ENCODE results near the gene IL4I1.

Gene IL4I1

DNA sequence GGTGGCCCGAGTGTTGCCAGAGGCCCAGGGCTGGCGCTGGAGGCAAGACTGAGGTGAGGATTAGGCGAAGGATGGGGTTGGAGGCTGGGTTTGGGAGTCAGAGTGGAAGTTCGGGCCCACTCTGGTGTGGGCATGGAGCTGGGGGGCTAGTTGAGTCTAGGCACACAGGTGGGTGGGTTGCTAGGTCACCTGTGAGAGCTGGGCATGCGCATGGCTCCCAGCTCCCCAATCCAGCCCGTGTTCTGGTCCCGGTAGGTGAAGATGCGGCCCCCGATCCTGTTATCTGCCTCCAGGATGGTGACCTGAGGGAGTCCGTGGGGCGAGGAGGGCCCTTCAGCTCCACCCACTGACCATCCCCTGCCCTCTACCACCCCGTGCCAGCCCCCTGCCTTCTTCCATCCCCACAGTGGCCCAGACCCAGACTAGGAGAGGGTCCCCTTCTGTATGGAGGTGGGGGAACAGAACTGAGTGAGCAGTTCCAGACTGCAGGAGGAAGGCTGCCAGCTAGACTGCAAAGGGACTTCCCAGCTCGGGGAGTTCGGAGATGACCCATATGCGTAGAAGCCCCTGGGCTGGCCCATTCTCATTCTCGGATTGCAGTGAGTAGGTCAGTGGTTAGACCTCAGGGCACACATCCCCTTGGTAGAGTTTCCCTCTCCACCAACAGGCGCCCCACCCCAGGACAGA lies 1.7 kb downstream of the IL4I1 start:
- no peak for DNase-seq

GRCh38 chr19:49894011-49894664 lies 2.5 kb downstream of the IL4I1 start:
- no peak for DNase-seq

DNA sequence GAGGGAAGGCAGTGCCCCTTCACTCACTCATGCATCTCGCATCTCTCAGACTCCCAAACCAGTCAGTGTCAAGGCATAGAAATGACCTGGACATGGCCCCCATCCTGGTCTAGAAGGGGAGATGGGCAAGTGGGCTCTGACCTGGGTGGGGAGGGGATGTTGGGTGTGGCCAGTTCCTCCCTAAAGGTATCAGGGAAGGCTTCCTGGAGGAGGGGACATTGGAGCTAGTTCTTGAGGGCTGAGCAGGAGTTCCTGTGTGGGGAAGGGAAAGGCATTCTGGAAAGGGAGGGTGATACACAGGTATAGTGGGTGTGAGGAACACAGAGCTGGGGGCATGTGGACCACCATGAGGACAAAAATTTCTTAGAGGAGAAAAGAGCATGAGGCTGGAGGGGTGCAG lies 4.0 kb downstream of the IL4I1 start:
- no peak for DNase-seq

GRCh38 chr19:49891393-49891792 lies 5.3 kb downstream of the IL4I1 start:
- no peak for DNase-seq

GRCh38 chr19:49890349-49891311 lies 6.1 kb downstream of the IL4I1 start:
- DNase-seq = peak in 1 of 2 experiments; percentile 20

GRCh38 chr19:49889687-49890348 lies 6.9 kb downstream of the IL4I1 start:
- peak; percentile 10 to 55 for DNase-seq

DNA sequence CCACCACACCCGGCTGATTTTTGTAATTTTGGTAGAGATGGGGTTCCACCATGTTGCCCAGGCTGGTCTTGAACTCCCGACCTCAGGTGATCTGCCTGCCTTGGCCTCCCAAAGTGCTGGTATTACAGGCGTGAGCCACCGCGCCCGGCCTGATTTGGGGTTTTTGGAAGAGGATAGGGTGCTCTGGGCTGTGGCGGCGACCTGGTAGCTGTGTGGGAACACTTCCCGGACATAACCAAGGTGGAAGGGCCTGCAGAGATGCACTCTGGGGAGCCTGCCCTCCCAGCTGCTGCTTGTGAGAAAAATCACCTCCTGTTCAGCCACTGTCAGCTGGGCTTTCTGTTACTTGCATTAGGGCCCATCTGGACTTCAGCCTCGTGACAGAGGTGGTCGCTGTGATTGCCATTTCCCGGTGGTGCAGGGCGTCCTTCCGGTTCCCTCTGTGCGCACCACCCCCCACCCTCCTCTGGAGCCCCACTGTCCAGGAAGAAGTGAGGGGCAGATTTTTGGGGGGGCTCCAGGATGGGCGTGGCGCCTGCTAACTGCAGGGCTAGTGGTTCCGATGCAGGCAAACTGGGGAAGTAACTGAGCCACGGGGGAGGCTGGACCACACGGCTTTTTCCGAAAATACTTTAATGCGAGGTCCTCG lies 7.5 kb downstream of the IL4I1 start:
- DNase-seq = no peak

DNA sequence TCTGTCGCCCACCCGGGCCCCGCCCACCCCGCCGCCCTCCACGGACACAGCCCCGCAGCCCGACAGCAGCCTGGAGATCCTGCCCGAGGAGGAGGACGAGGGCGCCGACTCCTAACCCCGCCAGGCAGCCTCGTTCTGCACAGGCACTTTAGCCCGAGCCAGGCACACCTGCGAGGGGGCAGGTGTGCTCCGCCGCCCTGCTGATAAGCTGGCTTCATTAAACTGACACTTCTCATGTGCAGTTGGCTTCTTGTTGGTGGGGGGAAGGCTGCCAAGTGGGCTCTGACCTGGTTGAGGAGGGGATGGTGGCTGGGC lies 8.2 kb downstream of the IL4I1 start:
- DNase-seq = no peak

DNA sequence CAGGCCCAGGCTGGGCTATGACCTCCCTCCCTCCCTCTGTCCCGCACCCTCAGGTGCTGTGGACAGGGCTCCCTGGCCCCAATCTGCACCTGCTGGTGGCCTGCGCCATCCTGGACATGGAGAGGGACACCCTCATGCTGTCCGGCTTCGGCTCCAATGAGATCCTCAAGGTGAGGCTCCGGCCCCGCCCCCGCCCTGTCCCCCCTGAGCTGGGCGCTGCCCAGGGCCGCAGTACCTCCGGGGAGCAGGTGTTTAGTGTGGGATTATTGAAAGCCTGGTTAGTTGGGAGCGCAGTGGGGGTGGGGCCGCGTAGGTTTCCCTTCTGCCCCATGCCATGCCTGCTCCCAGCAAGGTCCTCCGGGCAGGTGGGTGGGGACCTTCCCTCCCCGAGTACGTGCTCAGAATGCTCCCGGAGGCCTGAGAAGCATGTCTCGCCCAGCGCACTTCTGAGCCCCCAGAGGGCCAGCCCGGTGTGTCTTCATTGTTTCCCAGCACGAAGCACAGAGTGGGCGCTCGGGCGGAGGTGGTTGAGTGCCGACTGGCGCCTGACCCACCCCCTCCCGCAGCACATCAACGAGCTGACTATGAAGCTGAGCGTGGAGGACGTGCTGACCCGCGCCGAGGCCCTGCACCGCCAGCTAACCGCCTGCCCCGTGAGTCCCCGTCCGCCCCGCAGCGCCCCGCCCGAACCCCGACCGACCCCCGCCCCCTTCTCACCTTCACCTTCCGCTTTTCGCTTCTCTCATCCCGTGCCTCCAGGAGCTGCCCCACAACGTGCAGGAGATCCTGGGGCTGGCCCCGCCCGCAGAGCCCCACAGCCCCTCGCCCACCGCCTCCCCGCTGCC lies 8.8 kb downstream of the IL4I1 start:
- DNase-seq = no peak

- DNase-seq = no peak
Observed at GRCh38 chr19:49887037-49887664, 9.5 kb downstream of the IL4I1 start.

DNA sequence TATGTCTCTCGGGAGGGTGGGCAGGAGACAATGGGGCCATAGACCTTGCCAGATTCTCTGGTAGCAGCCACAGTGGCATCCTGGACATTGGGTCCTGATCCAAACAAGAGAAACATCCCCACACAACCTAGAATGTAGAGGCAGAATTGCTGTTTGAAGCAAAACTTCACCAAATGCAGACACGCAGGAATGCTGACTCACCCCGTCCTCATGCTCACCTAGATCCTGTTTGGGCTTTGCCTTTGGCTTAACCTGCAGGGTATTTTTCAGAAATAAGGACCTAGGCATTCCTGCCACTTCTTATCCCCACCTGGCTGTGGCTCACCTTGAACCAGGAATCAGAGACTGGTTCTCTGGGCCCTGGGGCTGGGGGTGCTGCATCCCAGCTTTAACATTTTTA lies 11.9 kb downstream of the IL4I1 start:
- no peak for DNase-seq

GRCh38 chr19:49884109-49884508 lies 12.6 kb downstream of the IL4I1 start:
- no peak for DNase-seq

DNA sequence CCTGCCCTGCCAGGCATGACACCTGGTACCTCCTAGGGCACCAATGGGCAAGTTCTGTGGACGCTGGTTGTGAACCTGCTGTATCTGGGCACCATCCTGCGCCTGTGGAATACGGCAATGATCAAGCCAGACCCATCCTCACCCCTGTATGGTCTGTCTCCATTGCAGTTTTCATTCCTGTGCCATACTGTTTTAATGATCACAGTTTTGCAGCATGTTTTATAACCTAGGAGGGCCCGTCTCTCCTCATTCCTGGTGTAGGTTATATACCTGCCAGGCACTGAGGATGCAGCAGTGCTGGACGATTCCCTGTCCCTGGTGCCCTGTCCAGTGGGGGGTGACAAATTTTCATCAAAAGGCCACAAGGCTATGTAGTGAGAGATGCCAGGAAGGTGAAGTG lies 13.6 kb downstream of the IL4I1 start:
- no peak for DNase-seq

- DNase-seq = no peak
Observed at GRCh38 chr19:49882643-49883042, 14.0 kb downstream of the IL4I1 start.

GRCh38 chr19:49881672-49882394 lies 14.9 kb downstream of the IL4I1 start:
- DNase-seq = no peak

GRCh38 chr19:49881186-49881585 lies 15.5 kb downstream of the IL4I1 start:
- DNase-seq = no peak

GRCh38 chr19:49880162-49880869 lies 16.4 kb downstream of the IL4I1 start:
- DNase-seq = no peak

DNA sequence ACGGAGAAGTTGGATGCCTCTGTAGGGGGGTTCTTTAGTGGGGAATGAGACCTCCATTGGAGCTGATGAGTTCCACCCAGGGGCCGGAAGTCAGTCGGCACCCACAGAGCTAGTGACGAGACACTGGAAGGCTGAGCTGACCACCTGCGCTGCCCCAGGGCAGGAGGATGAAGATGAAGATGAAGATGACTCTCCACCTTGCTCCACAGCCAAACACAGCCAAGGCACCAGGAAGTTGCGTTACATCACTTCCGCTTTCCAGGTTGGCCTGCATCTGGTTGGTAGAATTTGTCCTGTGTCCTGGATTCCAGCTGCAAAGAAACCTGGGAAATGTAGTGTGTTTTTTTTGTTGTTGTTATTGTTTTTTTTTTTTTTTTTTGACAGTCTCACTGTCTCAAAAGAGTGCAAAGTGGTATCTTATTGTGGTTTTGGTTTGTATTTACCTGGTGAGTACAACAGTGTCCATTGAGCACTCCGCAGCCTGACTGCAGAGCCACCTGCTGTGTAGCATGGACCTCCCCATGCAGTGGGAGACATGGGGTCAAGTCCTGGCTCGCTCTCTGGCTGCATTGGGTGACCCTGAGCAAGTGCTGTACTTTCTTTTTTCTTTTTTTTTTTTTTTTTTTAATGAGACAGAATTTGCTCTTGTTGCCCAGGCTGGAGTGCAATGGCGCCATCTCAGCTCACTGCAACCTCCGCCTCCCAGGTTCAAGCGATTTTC lies 17.3 kb downstream of the IL4I1 start:
- DNase-seq = peak in 1 of 2 experiments; percentile 16

- no peak for DNase-seq
Observed at GRCh38 chr19:49878744-49879070, 18.0 kb downstream of the IL4I1 start.
